GM12874 (cell line): ENCODE measurements around the gene RAD51B.

Experiments
- CTCF ChIP-seq: IDR thresholded peaks from 2 replicates; pipeline ENCODE4 v1.5.1; 2011; ENCODE audit warnings: low read depth, mild to moderate bottlenecking, control low read depth, low read length, moderate library complexity; ENCODE audit not compliant: insufficient read depth

Gene RAD51B

GRCh38 chr14:68639000-68639757 lies 819.6 kb downstream of the RAD51B start:
- no peak for TF ChIP-seq CTCF

DNA sequence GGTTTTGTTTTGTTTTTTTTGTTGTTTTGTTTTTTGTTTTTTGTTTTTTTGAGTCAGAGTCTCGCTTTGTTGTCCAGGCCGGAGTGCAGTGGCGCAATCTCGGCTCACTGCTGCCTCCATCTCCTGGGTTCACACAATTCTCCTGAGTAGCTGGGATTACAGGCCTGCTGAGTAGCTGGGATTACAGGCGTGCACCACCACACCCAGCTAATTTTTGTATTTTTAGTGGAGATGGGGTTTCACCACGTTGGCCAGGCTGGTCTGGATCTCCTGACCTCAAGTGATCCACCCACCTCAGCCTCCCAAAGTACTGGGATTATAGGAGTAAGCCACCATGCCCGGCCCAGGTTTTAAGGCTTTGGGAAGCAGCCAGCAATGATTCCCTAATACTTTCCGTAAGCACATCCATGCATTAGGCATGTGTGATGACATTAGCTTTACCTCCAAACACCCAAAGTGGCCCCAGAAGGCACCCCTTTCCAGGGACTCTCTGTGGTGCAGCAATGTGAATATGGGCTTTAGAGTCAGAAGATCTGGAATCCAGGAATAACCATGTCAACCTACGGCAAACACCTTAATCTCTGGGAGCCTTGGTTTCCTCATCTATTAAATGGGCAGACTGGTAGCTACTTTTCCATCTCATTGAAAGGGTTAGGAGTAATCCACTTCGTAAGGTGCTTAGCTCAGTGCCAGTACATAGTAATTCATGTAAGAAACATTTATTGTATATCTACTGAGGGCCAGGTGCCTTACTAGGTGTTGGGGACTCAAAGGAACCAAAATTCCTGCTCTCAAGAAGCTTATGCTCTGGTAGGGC lies 820.4 kb downstream of the RAD51B start:
- TF ChIP-seq CTCF, result no peak

- TF ChIP-seq CTCF, result no peak
Observed at GRCh38 chr14:68643673-68644072, 824.1 kb downstream of the RAD51B start.

DNA sequence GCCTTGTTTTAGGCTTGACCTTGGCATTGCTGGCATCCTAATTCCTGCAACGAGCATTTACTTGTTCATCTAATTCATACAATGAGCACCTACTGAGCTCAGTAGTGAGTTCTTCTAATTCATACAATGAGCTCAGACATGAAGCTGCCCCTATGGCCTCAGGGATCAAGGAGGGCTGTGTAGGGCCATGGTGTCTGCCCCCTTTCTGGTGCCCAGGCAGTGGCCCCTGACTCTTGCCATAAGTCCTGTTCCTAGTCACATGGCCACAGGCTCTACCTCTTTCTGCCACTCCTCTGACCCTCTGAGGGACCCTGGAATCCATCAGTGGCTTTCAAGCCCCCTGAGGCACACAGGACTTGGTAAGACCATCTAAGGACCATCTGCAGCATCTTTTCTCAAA lies 824.5 kb downstream of the RAD51B start:
- TF ChIP-seq CTCF, result no peak

DNA sequence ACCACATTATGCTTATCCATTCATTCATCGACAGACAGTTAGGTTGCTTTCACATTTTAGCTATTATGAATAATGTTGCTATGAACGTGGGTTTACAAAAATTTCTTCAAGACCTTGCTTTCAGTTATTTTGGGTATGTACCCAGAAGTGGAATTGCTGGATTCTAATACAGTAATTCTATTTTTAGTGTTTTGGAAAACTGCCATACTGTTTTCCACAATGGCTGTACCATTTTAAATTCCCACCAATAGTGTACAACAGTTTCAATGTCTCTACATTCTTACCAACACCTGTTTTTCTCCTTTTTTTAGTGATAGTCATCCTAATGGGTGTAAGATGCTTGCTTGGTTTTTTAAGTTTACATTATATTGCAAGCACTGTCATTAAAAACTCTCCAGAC lies 825.8 kb downstream of the RAD51B start:
- no peak for TF ChIP-seq CTCF

DNA sequence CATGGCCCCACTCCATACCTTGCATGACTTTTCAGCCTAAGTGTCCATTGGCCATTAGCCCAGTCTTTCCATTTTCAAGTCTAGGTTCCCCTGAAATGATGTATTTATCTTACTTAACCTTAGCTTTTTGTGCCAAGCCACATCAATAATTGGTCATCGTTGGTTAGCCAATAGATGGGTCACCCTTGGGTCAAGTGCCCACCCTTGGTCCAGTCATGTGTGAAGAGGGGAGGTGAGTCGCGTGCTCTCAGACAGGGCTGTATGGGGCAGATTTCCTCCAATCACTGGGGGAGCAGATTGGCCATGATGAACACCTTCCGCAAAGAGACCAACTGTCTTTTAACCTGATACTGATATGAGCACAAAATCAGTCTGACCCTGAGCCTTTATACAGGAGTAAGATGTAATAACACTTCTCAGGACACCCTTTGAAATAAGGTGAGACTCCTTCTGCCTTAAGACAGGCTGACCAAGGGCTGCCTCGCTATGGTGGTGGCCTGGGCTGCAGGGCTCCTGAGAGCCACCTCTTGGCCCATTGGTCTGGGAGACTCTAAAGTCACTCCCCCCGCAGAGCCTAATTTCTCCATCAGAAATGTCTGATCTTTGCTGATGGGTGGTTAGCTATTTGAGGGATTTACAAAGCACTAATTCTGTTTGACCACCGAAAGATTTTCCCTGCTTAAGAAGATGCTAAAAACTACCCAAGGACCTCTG lies 830.1 kb downstream of the RAD51B start:
- no peak for TF ChIP-seq CTCF

DNA sequence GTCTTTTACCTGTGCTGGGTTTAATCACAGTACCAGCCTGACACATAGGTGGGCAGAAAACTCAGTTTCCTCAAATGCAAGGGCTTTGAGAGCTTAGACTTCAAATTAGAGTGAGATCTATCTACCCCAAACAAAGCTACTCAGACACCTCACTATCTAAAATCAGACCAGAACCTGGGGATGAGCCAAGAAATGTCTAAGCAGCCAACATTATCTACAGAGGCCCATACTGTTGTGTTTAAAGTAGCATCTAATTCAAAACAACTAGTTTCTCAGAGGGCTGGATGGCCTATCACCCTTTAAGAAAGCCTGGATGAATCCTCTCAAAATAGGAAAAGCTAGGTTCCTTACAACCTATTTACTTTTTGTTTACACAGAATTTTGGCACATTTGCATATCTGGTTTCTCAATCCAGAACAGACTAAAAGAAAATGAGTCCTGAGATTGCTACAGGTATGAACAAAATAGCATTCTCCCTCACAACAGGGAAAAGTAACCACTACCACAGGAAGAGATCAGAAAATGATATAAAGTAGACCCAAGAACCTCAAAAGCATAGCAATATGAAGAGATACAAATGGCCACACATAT lies 830.9 kb downstream of the RAD51B start:
- no peak for TF ChIP-seq CTCF
